ENCODE data around the gene ATP8A1. TPM values are rescaled to one million over a fixed set of nuclear protein-coding genes. Genes with fewer than 3 reads are reported as not detected.

ATP8A1 gene
- total RNA-seq, 1 experiment from 2014 or later, result 0.19 TPM

GRCh38 chr4:42440083-42440482, 216.8 kb downstream of the ATP8A1 start:
- no TSS peak for BruUV-seq (replicated peaks)
- Mint-ChIP-seq H3K9me3 (ENCODE audit: unreplicated experiment) (no peaks in the 10 kb centered on the region), H3K27ac (ENCODE audit: low read depth, unreplicated experiment) (no peak overlapping the region), H3K27me3 (ENCODE audit: insufficient read depth, unreplicated experiment) (no peaks in the 10 kb centered on the region), H3K36me3 (ENCODE audit: insufficient read depth, unreplicated experiment) (no peaks in the 10 kb centered on the region), H3K4me3 (ENCODE audit: unreplicated experiment) (no peak overlapping the region), H3K4me1 (ENCODE audit: insufficient read depth, unreplicated experiment) (no peaks in the 10 kb centered on the region)
- no peak for TF ChIP-seq CTCF (IDR thresholded peaks at IDR 0.05; ENCODE audit: unreplicated experiment)
- intact Hi-C loops (cut with micrococcal nuclease), result no loop called here
- CTCF ChIA-PET, result interaction anchor here (0.6 kb wide), 1 partner anchor 146 kb away, joined by 3 read pairs; no protein-coding TSS in a partner anchor
- POLR2A ChIA-PET, result no interaction called here
- DNase-seq (ENCODE audit: unreplicated experiment), result no peak

- POLR2A ChIA-PET, result no interaction called here
- Mint-ChIP-seq H3K36me3 (ENCODE audit: insufficient read depth, unreplicated experiment) (no peaks in the 10 kb centered on the region), H3K27me3 (ENCODE audit: insufficient read depth, unreplicated experiment) (no peaks in the 10 kb centered on the region), H3K27ac (ENCODE audit: low read depth, unreplicated experiment) (no peak overlapping the region), H3K4me3 (ENCODE audit: unreplicated experiment) (no peak overlapping the region), H3K9me3 (ENCODE audit: unreplicated experiment) (no peaks in the 10 kb centered on the region), H3K4me1 (ENCODE audit: insufficient read depth, unreplicated experiment) (no peaks in the 10 kb centered on the region)
- CTCF ChIA-PET, result no interaction called here
- no peak for TF ChIP-seq CTCF (IDR thresholded peaks at IDR 0.05; ENCODE audit: unreplicated experiment)
- DNase-seq (ENCODE audit: unreplicated experiment), result no peak
- no TSS peak for BruUV-seq (replicated peaks)
- intact Hi-C loops (cut with micrococcal nuclease), result no loop called here
Observed at GRCh38 chr4:42436928-42437565, 219.9 kb downstream of the ATP8A1 start.

- CTCF ChIA-PET, result interaction anchor here (0.5 kb wide), 1 partner anchor 11 kb away, joined by 3 read pairs; no protein-coding TSS in a partner anchor
- no peak overlapping the region for H3K27ac Mint-ChIP-seq (ENCODE audit: low read depth, unreplicated experiment)
- no peaks in the 10 kb centered on the region for H3K36me3 Mint-ChIP-seq (ENCODE audit: insufficient read depth, unreplicated experiment)
- H3K9me3 Mint-ChIP-seq (ENCODE audit: unreplicated experiment), result no peaks in the 10 kb centered on the region
- no peaks in the 10 kb centered on the region for H3K27me3 Mint-ChIP-seq (ENCODE audit: insufficient read depth, unreplicated experiment)
- intact Hi-C loops (cut with micrococcal nuclease), result no loop called here
- POLR2A ChIA-PET, result no interaction called here
- H3K4me3 Mint-ChIP-seq (ENCODE audit: unreplicated experiment), result no peak overlapping the region
- DNase-seq (ENCODE audit: unreplicated experiment), result no peak
- H3K4me1 Mint-ChIP-seq (ENCODE audit: insufficient read depth, unreplicated experiment), result no peaks in the 10 kb centered on the region
- TF ChIP-seq CTCF (IDR thresholded peaks at IDR 0.05; ENCODE audit: unreplicated experiment), result no peak
- no TSS peak for BruUV-seq (replicated peaks)
Observed at GRCh38 chr4:42428036-42428435, 228.9 kb downstream of the ATP8A1 start.

GRCh38 chr4:42425146-42426065, 231.5 kb downstream of the ATP8A1 start:
- H3K36me3 Mint-ChIP-seq (ENCODE audit: insufficient read depth, unreplicated experiment), result no peaks in the 10 kb centered on the region
- H3K4me1 Mint-ChIP-seq (ENCODE audit: insufficient read depth, unreplicated experiment), result no peaks in the 10 kb centered on the region
- no peaks in the 10 kb centered on the region for H3K27me3 Mint-ChIP-seq (ENCODE audit: insufficient read depth, unreplicated experiment)
- no TSS peak for BruUV-seq (replicated peaks)
- intact Hi-C loops (cut with micrococcal nuclease), result no loop called here
- CTCF ChIA-PET, result no interaction called here
- H3K9me3 Mint-ChIP-seq (ENCODE audit: unreplicated experiment), result no peaks in the 10 kb centered on the region
- no peak overlapping the region for H3K4me3 Mint-ChIP-seq (ENCODE audit: unreplicated experiment)
- DNase-seq (ENCODE audit: unreplicated experiment), result no peak
- no peak for TF ChIP-seq CTCF (IDR thresholded peaks at IDR 0.05; ENCODE audit: unreplicated experiment)
- POLR2A ChIA-PET, result no interaction called here
- no peak overlapping the region for H3K27ac Mint-ChIP-seq (ENCODE audit: low read depth, unreplicated experiment)

Measured in MCF 10A (cell line).